Bone marrow (tissue), 2 donors: Measurements from ENCODE around the gene MILR1.
A peak's percentile ranks its signal among the peaks of the same experiment; 100 is the strongest.

Experiments used
- DNase-seq, 2 donors: peaks; one replicate each; lab custom pipeline; 2025; lab: John Stamatoyannopoulos, UW

MILR1 gene

GRCh38 chr17:64502809-64503208, 53.9 kb downstream of the MILR1 start:
- DNase-seq = no peak

- DNase-seq = no peak
Observed at GRCh38 chr17:64503341-64503740, 54.4 kb downstream of the MILR1 start.

- no peak for DNase-seq
Observed at GRCh38 chr17:64503821-64504768, 55.2 kb downstream of the MILR1 start.

- DNase-seq = no peak
Observed at GRCh38 chr17:64504769-64505339, 55.9 kb downstream of the MILR1 start.

- peak; percentile 71 to 82 for DNase-seq
Observed at GRCh38 chr17:64505340-64506200, 56.7 kb downstream of the MILR1 start.

- peak; percentile 98 to 100 for DNase-seq
Observed at GRCh38 chr17:64506201-64506575, 57.3 kb downstream of the MILR1 start, which contains the start of gene DDX5. Gene DDX5 (minus strand): TSS chr17:64506289. CDS start chr17:64506119, 170 bp downstream.

- peak; percentile 98 to 100 for DNase-seq
Observed at GRCh38 chr17:64506576-64507412, 57.9 kb downstream of the MILR1 start, which contains the start of gene CEP95. Gene CEP95 (plus strand): TSS chr17:64506977. CDS start chr17:64507098, 121 bp downstream.

- peak in 1 of 2 donors; percentile 77 for DNase-seq
Observed at GRCh38 chr17:64507413-64507782, 58.5 kb downstream of the MILR1 start.

- no peak for DNase-seq
Observed at GRCh38 chr17:64508683-64509082, 59.8 kb downstream of the MILR1 start.

- DNase-seq = no peak
Observed at GRCh38 chr17:64509179-64509578, 60.3 kb downstream of the MILR1 start.

GRCh38 chr17:64515419-64515818, 66.5 kb downstream of the MILR1 start:
- DNase-seq = no peak

- no peak for DNase-seq
Observed at GRCh38 chr17:64515829-64516228, 66.9 kb downstream of the MILR1 start.
